ENCODE results near the gene SLC6A6.

The SLC6A6 gene

GRCh38 chr3:14471690-14472089 is 69.3 kb downstream of the SLC6A6 start:
- Histone ChIP-seq H3K9ac (ENCODE audit: low read length) (no peak overlapping the region), H3K9me3 (ENCODE audit: control insufficient read depth, insufficient read depth, low read depth, low read length) (no peaks in the 10 kb centered on the region), H3K27ac (ENCODE audit: low read depth, low read length) (no peak overlapping the region), H3K36me3 (ENCODE audit: control insufficient read depth, insufficient read depth, low read length) (peaks cover 94% of the 10 kb centered on the region), H3K4me1 (ENCODE audit: control insufficient read depth, insufficient read depth, low read length) (peaks cover 21% of the 10 kb centered on the region; the same call in 1 of the 2 replicates), H3K4me3 (ENCODE audit: low read depth, low read length) (no peak overlapping the region), H3K27me3 (ENCODE audit: control insufficient read depth, insufficient read depth, low read length) (no peaks in the 10 kb centered on the region)

GRCh38 chr3:14472471-14473351 is 70.3 kb downstream of the SLC6A6 start:
- Histone ChIP-seq H3K9ac (ENCODE audit: low read length) (peak overlapping the region; percentile 13), H3K9me3 (ENCODE audit: control insufficient read depth, insufficient read depth, low read depth, low read length) (no peaks in the 10 kb centered on the region), H3K27ac (ENCODE audit: low read depth, low read length) (peak overlapping the region; percentile 7; the same call in 1 of the 2 replicates), H3K4me3 (ENCODE audit: low read depth, low read length) (no peak overlapping the region), H3K36me3 (ENCODE audit: control insufficient read depth, insufficient read depth, low read length) (peaks cover 94% of the 10 kb centered on the region), H3K4me1 (ENCODE audit: control insufficient read depth, insufficient read depth, low read length) (peaks cover 21% of the 10 kb centered on the region; the same call in 1 of the 2 replicates), H3K27me3 (ENCODE audit: control insufficient read depth, insufficient read depth, low read length) (no peaks in the 10 kb centered on the region)

GRCh38 chr3:14473411-14473891 is 71.0 kb downstream of the SLC6A6 start:
- peaks cover 96% of the 10 kb centered on the region for H3K36me3 ChIP-seq (ENCODE audit: control insufficient read depth, insufficient read depth, low read length)
- H3K9ac ChIP-seq (ENCODE audit: low read length): peak overlapping the region; percentile 4

GRCh38 chr3:14474363-14475081 is 72.1 kb downstream of the SLC6A6 start:
- peaks cover 96% of the 10 kb centered on the region for H3K36me3 ChIP-seq (ENCODE audit: control insufficient read depth, insufficient read depth, low read length)
- H3K4me1 ChIP-seq (ENCODE audit: control insufficient read depth, insufficient read depth, low read length): peaks cover 21% of the 10 kb centered on the region; the same call in 1 of the 2 replicates
- no peaks in the 10 kb centered on the region for H3K27me3 ChIP-seq (ENCODE audit: control insufficient read depth, insufficient read depth, low read length)
- H3K9me3 ChIP-seq (ENCODE audit: control insufficient read depth, insufficient read depth, low read depth, low read length): no peaks in the 10 kb centered on the region
- H3K4me3 ChIP-seq (ENCODE audit: low read depth, low read length): no peak overlapping the region
- H3K9ac ChIP-seq (ENCODE audit: low read length): no peak overlapping the region
- no peak overlapping the region for H3K27ac ChIP-seq (ENCODE audit: low read depth, low read length)

More at GRCh38 chr3:14473411-14473891, 71.0 kb downstream of the SLC6A6 start:
- H3K9me3 ChIP-seq (ENCODE audit: control insufficient read depth, insufficient read depth, low read depth, low read length): no peaks in the 10 kb centered on the region
- H3K27me3 ChIP-seq (ENCODE audit: control insufficient read depth, insufficient read depth, low read length): no peaks in the 10 kb centered on the region
- H3K4me1 ChIP-seq (ENCODE audit: control insufficient read depth, insufficient read depth, low read length): peaks cover 21% of the 10 kb centered on the region; the same call in 1 of the 2 replicates
- peak overlapping the region; percentile 7; the same call in 1 of the 2 replicates for H3K27ac ChIP-seq (ENCODE audit: low read depth, low read length)
- H3K4me3 ChIP-seq (ENCODE audit: low read depth, low read length): no peak overlapping the region

GRCh38 chr3:14475621-14476020 is 73.2 kb downstream of the SLC6A6 start:
- H3K36me3 ChIP-seq (ENCODE audit: control insufficient read depth, insufficient read depth, low read length): peaks cover 97% of the 10 kb centered on the region
- H3K9ac ChIP-seq (ENCODE audit: low read length): no peak overlapping the region
- no peaks in the 10 kb centered on the region for H3K27me3 ChIP-seq (ENCODE audit: control insufficient read depth, insufficient read depth, low read length)
- H3K27ac ChIP-seq (ENCODE audit: low read depth, low read length): no peak overlapping the region
- peaks cover 27% of the 10 kb centered on the region; the same call in 1 of the 2 replicates for H3K4me1 ChIP-seq (ENCODE audit: control insufficient read depth, insufficient read depth, low read length)
- H3K9me3 ChIP-seq (ENCODE audit: control insufficient read depth, insufficient read depth, low read depth, low read length): no peaks in the 10 kb centered on the region
- no peak overlapping the region for H3K4me3 ChIP-seq (ENCODE audit: low read depth, low read length)

- no peaks in the 10 kb centered on the region for H3K9me3 ChIP-seq (ENCODE audit: control insufficient read depth, insufficient read depth, low read depth, low read length)
Observed at GRCh38 chr3:14476583-14477265, 74.3 kb downstream of the SLC6A6 start.

GRCh38 chr3:14477311-14477935 is 75.0 kb downstream of the SLC6A6 start:
- Histone ChIP-seq H3K27ac (ENCODE audit: low read depth, low read length) (no peak overlapping the region), H3K9me3 (ENCODE audit: control insufficient read depth, insufficient read depth, low read depth, low read length) (no peaks in the 10 kb centered on the region), H3K9ac (ENCODE audit: low read length) (no peak overlapping the region), H3K27me3 (ENCODE audit: control insufficient read depth, insufficient read depth, low read length) (no peaks in the 10 kb centered on the region), H3K4me3 (ENCODE audit: low read depth, low read length) (no peak overlapping the region), H3K4me1 (ENCODE audit: control insufficient read depth, insufficient read depth, low read length) (peaks cover 23% of the 10 kb centered on the region), H3K36me3 (ENCODE audit: control insufficient read depth, insufficient read depth, low read length) (peaks cover 97% of the 10 kb centered on the region)

More at GRCh38 chr3:14476583-14477265, 74.3 kb downstream of the SLC6A6 start:
- H3K9ac ChIP-seq (ENCODE audit: low read length): no peak overlapping the region
- H3K4me1 ChIP-seq (ENCODE audit: control insufficient read depth, insufficient read depth, low read length): peaks cover 25% of the 10 kb centered on the region
- H3K27ac ChIP-seq (ENCODE audit: low read depth, low read length): no peak overlapping the region
- H3K36me3 ChIP-seq (ENCODE audit: control insufficient read depth, insufficient read depth, low read length): peaks cover 98% of the 10 kb centered on the region
- H3K27me3 ChIP-seq (ENCODE audit: control insufficient read depth, insufficient read depth, low read length): no peaks in the 10 kb centered on the region
- H3K4me3 ChIP-seq (ENCODE audit: low read depth, low read length): no peak overlapping the region

GRCh38 chr3:14478956-14479550 is 76.6 kb downstream of the SLC6A6 start:
- H3K4me1 ChIP-seq (ENCODE audit: control insufficient read depth, insufficient read depth, low read length): peaks cover 13% of the 10 kb centered on the region
- no peak overlapping the region for H3K9ac ChIP-seq (ENCODE audit: low read length)
- no peaks in the 10 kb centered on the region for H3K27me3 ChIP-seq (ENCODE audit: control insufficient read depth, insufficient read depth, low read length)
- peaks cover 97% of the 10 kb centered on the region for H3K36me3 ChIP-seq (ENCODE audit: control insufficient read depth, insufficient read depth, low read length)
- H3K4me3 ChIP-seq (ENCODE audit: low read depth, low read length): no peak overlapping the region
- no peaks in the 10 kb centered on the region for H3K9me3 ChIP-seq (ENCODE audit: control insufficient read depth, insufficient read depth, low read depth, low read length)
- no peak overlapping the region for H3K27ac ChIP-seq (ENCODE audit: low read depth, low read length)

- H3K36me3 ChIP-seq (ENCODE audit: control insufficient read depth, insufficient read depth, low read length): peaks cover 97% of the 10 kb centered on the region
- no peak overlapping the region for H3K27ac ChIP-seq (ENCODE audit: low read depth, low read length)
- H3K4me1 ChIP-seq (ENCODE audit: control insufficient read depth, insufficient read depth, low read length): peaks cover 13% of the 10 kb centered on the region
- H3K4me3 ChIP-seq (ENCODE audit: low read depth, low read length): no peak overlapping the region
- H3K9me3 ChIP-seq (ENCODE audit: control insufficient read depth, insufficient read depth, low read depth, low read length): no peaks in the 10 kb centered on the region
- no peaks in the 10 kb centered on the region for H3K27me3 ChIP-seq (ENCODE audit: control insufficient read depth, insufficient read depth, low read length)
- no peak overlapping the region for H3K9ac ChIP-seq (ENCODE audit: low read length)
Observed at GRCh38 chr3:14479591-14479990, 77.2 kb downstream of the SLC6A6 start.
